Ectodermal cell (in vitro differentiated cells): ENCODE data around the gene ZNRF3.

Source experiments
- H3K27ac ChIP-seq: 2 replicates; pipeline ENCODE4 v1.7.0; 2013; ENCODE audit warnings: mild to moderate bottlenecking, low read depth, low read length; ENCODE audit not compliant: insufficient read depth, poor library complexity, severe bottlenecking
- H3K27me3 ChIP-seq: 2 replicates; pipeline ENCODE4 v1.7.0; 2013; ENCODE audit warnings: mild to moderate bottlenecking, low read length; ENCODE audit not compliant: insufficient read depth, control insufficient read depth, poor library complexity, severe bottlenecking
- H3K36me3 ChIP-seq: one replicate; pipeline ENCODE4 v1.7.0; 2013; ENCODE audit warnings: low read length; ENCODE audit not compliant: control insufficient read depth, insufficient read depth
- H3K4me1 ChIP-seq: one replicate; pipeline ENCODE4 v1.7.0; 2013; ENCODE audit warnings: low read length; ENCODE audit not compliant: control insufficient read depth, insufficient read depth
- H3K4me3 ChIP-seq: 2 replicates; pipeline ENCODE4 v1.7.0; 2013; ENCODE audit warnings: low read depth, low read length, control low read depth; ENCODE audit not compliant: insufficient read depth
- H3K9me3 ChIP-seq: 2 replicates; pipeline ENCODE4 v1.7.0; 2013; ENCODE audit warnings: mild to moderate bottlenecking, low read length, moderate library complexity; ENCODE audit not compliant: control insufficient read depth
- WGBS, 2 experiments: methylation state at CpG; one replicate each; pipeline ENCODE4 v1.1.7; 2013; ENCODE audit warnings: missing lambda C conversion rate in 2 of 2; 5-methylcytosine and 5-hydroxymethylcytosine counted together

Gene ZNRF3

GRCh38 chr22:28951530-28951929 is 68.2 kb downstream of the ZNRF3 start:
- Histone ChIP-seq H3K27ac (peak overlapping the region; percentile 56), H3K4me3 (no peak overlapping the region), H3K4me1 (peaks cover 40% of the 10 kb centered on the region), H3K27me3 (no peaks in the 10 kb centered on the region), H3K9me3 (no peaks in the 10 kb centered on the region), H3K36me3 (no peaks in the 10 kb centered on the region)
- 91% methylated on average over 7 of the region's 7 CpGs for WGBS, 2 experiments

- H3K36me3 ChIP-seq = no peaks in the 10 kb centered on the region
- no peaks in the 10 kb centered on the region for H3K9me3 ChIP-seq
- H3K4me3 ChIP-seq = no peak overlapping the region
- peak overlapping the region; percentile 56 for H3K27ac ChIP-seq
- H3K27me3 ChIP-seq = no peaks in the 10 kb centered on the region
- H3K4me1 ChIP-seq = peaks cover 44% of the 10 kb centered on the region
- WGBS, 2 experiments = 66 to 68% methylated on average over 8 of the region's 8 CpGs
Measured at GRCh38 chr22:28951969-28952521, 68.7 kb downstream of the ZNRF3 start.

- WGBS, 2 experiments = 66 to 80% methylated on average over 2 of the region's 2 CpGs
- Histone ChIP-seq H3K27ac (no peak overlapping the region), H3K4me1 (peaks cover 44% of the 10 kb centered on the region), H3K27me3 (no peaks in the 10 kb centered on the region), H3K36me3 (no peaks in the 10 kb centered on the region), H3K4me3 (no peak overlapping the region), H3K9me3 (no peaks in the 10 kb centered on the region)
Measured at GRCh38 chr22:28952857-28953256, 69.5 kb downstream of the ZNRF3 start.

- Histone ChIP-seq H3K27ac (no peak overlapping the region), H3K4me1 (peaks cover 44% of the 10 kb centered on the region), H3K4me3 (no peak overlapping the region), H3K9me3 (no peaks in the 10 kb centered on the region), H3K27me3 (no peaks in the 10 kb centered on the region), H3K36me3 (no peaks in the 10 kb centered on the region)
- whole genome bisulfite sequencing, 2 experiments = 86 to 97% methylated on average over 2 of the region's 2 CpGs
Measured at GRCh38 chr22:28953403-28953802, 70.0 kb downstream of the ZNRF3 start.

- no peaks in the 10 kb centered on the region for H3K27me3 ChIP-seq
- WGBS, 2 experiments = 96 to 97% methylated on average over 6 of the region's 6 CpGs
- H3K4me3 ChIP-seq = no peak overlapping the region
- H3K4me1 ChIP-seq = peaks cover 46% of the 10 kb centered on the region
- H3K9me3 ChIP-seq = peaks cover 2% of the 10 kb centered on the region
- peaks cover 2% of the 10 kb centered on the region for H3K36me3 ChIP-seq
- no peak overlapping the region for H3K27ac ChIP-seq
Measured at GRCh38 chr22:28953976-28954880, 70.9 kb downstream of the ZNRF3 start.

- H3K9me3 ChIP-seq = peaks cover 2% of the 10 kb centered on the region
- H3K4me1 ChIP-seq = peaks cover 45% of the 10 kb centered on the region
- H3K27me3 ChIP-seq = no peaks in the 10 kb centered on the region
- no peak overlapping the region for H3K4me3 ChIP-seq
- 95 to 97% methylated on average over 5 of the region's 5 CpGs for WGBS, 2 experiments
- peaks cover 2% of the 10 kb centered on the region for H3K36me3 ChIP-seq
- H3K27ac ChIP-seq = no peak overlapping the region
Measured at GRCh38 chr22:28955817-28956216, 72.4 kb downstream of the ZNRF3 start.

- Histone ChIP-seq H3K27me3 (no peaks in the 10 kb centered on the region), H3K27ac (no peak overlapping the region), H3K9me3 (peaks cover 2% of the 10 kb centered on the region), H3K4me3 (no peak overlapping the region), H3K4me1 (peaks cover 47% of the 10 kb centered on the region), H3K36me3 (peaks cover 2% of the 10 kb centered on the region)
- 82 to 89% methylated on average over 1 of the region's 1 CpG for WGBS, 2 experiments
Measured at GRCh38 chr22:28956506-28956905, 73.1 kb downstream of the ZNRF3 start.

GRCh38 chr22:28958611-28959010 is 75.2 kb downstream of the ZNRF3 start:
- Histone ChIP-seq H3K27me3 (no peaks in the 10 kb centered on the region), H3K4me1 (peaks cover 48% of the 10 kb centered on the region), H3K4me3 (no peak overlapping the region), H3K36me3 (peaks cover 2% of the 10 kb centered on the region), H3K27ac (no peak overlapping the region), H3K9me3 (peaks cover 2% of the 10 kb centered on the region)
- 95 to 96% methylated on average over 5 of the region's 5 CpGs for WGBS, 2 experiments

- WGBS, 2 experiments = 92 to 94% methylated on average over 3 of the region's 3 CpGs
- no peak overlapping the region for H3K4me3 ChIP-seq
Measured at GRCh38 chr22:28962042-28962554, 78.7 kb downstream of the ZNRF3 start.

GRCh38 chr22:28963362-28963761 is 80.0 kb downstream of the ZNRF3 start:
- no peak overlapping the region for H3K4me3 ChIP-seq
- no peak overlapping the region for H3K27ac ChIP-seq
- H3K36me3 ChIP-seq = peaks cover 2% of the 10 kb centered on the region
- peaks cover 2% of the 10 kb centered on the region for H3K9me3 ChIP-seq
- 93 to 94% methylated on average over 2 of the region's 2 CpGs for WGBS, 2 experiments
- no peaks in the 10 kb centered on the region for H3K27me3 ChIP-seq
- peaks cover 40% of the 10 kb centered on the region for H3K4me1 ChIP-seq

More at GRCh38 chr22:28962042-28962554, 78.7 kb downstream of the ZNRF3 start:
- Histone ChIP-seq H3K27ac (no peak overlapping the region), H3K4me1 (peaks cover 40% of the 10 kb centered on the region), H3K9me3 (peaks cover 2% of the 10 kb centered on the region), H3K27me3 (no peaks in the 10 kb centered on the region), H3K36me3 (peaks cover 2% of the 10 kb centered on the region)
